H1 (cell line): ENCODE data around the gene VEZT.

ENCODE experiments used
- ASH2L ChIP-seq: fragments of 200-600, 300-600 bp; sonication (generic); IDR thresholded peaks from one replicate; pipeline ENCODE4 v1.7.1; 2017; ENCODE audit warnings: low read length
- BRCA1 ChIP-seq: IDR thresholded peaks from 2 replicates; pipeline ENCODE4 v1.6.1; 2012; ENCODE audit warnings: low read depth, low read length, improper control_type of control experiment
- CHD1 ChIP-seq: IDR thresholded peaks from 2 replicates; pipeline ENCODE4 v1.6.1; 2012; ENCODE audit warnings: low read depth, low read length, improper control_type of control experiment
- CREB1 ChIP-seq: IDR thresholded peaks from 2 replicates; pipeline ENCODE4 v1.6.1; 2012; ENCODE audit warnings: inconsistent platforms
- CTCF ChIP-seq, 3 experiments: IDR thresholded peaks; 1 replicate in 2 of 3; 2 replicates in 1 of 3; pipeline versions ENCODE4 v1.5.1 to v1.6.1; 2011; ENCODE audit warnings: low read length in 3 of 3, mild to moderate bottlenecking in 3 of 3, inconsistent platforms in 2 of 3, low read depth in 1 of 3, moderate library complexity in 1 of 3; ENCODE audit not compliant: insufficient read depth in 1 of 3; ENCODE audit errors: control extremely low read depth in 1 of 3
- EP300 ChIP-seq, 2 experiments: IDR thresholded peaks; 1 replicate in 1 of 2; 2 replicates in 1 of 2; pipeline ENCODE4 v1.6.1; 2011 to 2012; ENCODE audit warnings: low read depth in 2 of 2, low read length in 2 of 2, mild to moderate bottlenecking in 2 of 2, borderline replicate concordance in 1 of 2, inconsistent platforms in 1 of 2, moderate library complexity in 1 of 2
- EZH2 ChIP-seq: fragments of 200-600 bp; sonication (generic); IDR thresholded peaks from 2 replicates; pipeline ENCODE4 v1.7.1; 2012; ENCODE audit warnings: low read depth, mild to moderate bottlenecking, moderate library complexity, low read length, inconsistent platforms; ENCODE audit not compliant: severe bottlenecking
- MAX ChIP-seq: IDR thresholded peaks from 2 replicates; pipeline ENCODE4 v1.6.1; 2012; ENCODE audit warnings: inconsistent platforms
- POLR2AphosphoS5 ChIP-seq: IDR thresholded peaks from 2 replicates; pipeline ENCODE4 v1.6.1; 2011; ENCODE audit warnings: low read depth, low read length
- RAD21 ChIP-seq, 2 experiments: IDR thresholded peaks in 1 of 2; conservative IDR thresholded peaks in 1 of 2; 2 replicates each; pipeline ENCODE4 v1.6.1; 2011; ENCODE audit warnings: low read depth in 2 of 2, low read length in 2 of 2, improper control_type of control experiment in 1 of 2, inconsistent platforms in 1 of 2, mild to moderate bottlenecking in 1 of 2, moderate library complexity in 1 of 2
- SIN3A ChIP-seq, 2 experiments: IDR thresholded peaks in 1 of 2; conservative IDR thresholded peaks in 1 of 2; 2 replicates each; pipeline ENCODE4 v1.6.1; 2011 to 2012; ENCODE audit warnings: low read length in 2 of 2, improper control_type of control experiment in 1 of 2, low read depth in 1 of 2, mild to moderate bottlenecking in 1 of 2
- SP1 ChIP-seq: IDR thresholded peaks from 2 replicates; pipeline ENCODE4 v1.6.1; 2011; ENCODE audit warnings: low read depth, low read length
- SP2 ChIP-seq: IDR thresholded peaks from 2 replicates; pipeline ENCODE4 v1.6.1; 2012; ENCODE audit warnings: mild to moderate bottlenecking, low read length, inconsistent platforms

GRCh38 chr12:95220726-95221125, 3.1 kb downstream of the VEZT start:
- TF ChIP-seq POLR2AphosphoS5: no peak
- TF ChIP-seq SP1: no peak
- TF ChIP-seq CREB1: no peak
- no peak for TF ChIP-seq CTCF (IDR thresholded peaks at IDR 0.05; ENCODE audit: control extremely low read depth in 1 of 3, insufficient read depth in 1 of 3, low read depth in 1 of 3, low read length in 3 of 3)
- no peak for TF ChIP-seq BRCA1
- no peak for TF ChIP-seq RAD21 (IDR thresholded peaks at IDR 0.05 in 1 of 2, conservative IDR thresholded peaks at IDR 0.05 in 1 of 2; ENCODE audit: low read depth in 2 of 2, low read length in 2 of 2)
- TF ChIP-seq SIN3A (conservative IDR thresholded peaks at IDR 0.05 in 1 of 2, IDR thresholded peaks at IDR 0.05 in 1 of 2; ENCODE audit: low read depth in 1 of 2, low read length in 2 of 2): no peak
- no peak for TF ChIP-seq CHD1
- no peak for TF ChIP-seq EP300 (IDR thresholded peaks at IDR 0.05; ENCODE audit: borderline replicate concordance in 1 of 2, low read depth in 2 of 2, low read length in 2 of 2)
- no peak for TF ChIP-seq MAX
- TF ChIP-seq ASH2L: no peak
- TF ChIP-seq EZH2: no peak
- no peak for TF ChIP-seq SP2
